ENCODE results near the gene CLEC7A.

CLEC7A gene

DNA sequence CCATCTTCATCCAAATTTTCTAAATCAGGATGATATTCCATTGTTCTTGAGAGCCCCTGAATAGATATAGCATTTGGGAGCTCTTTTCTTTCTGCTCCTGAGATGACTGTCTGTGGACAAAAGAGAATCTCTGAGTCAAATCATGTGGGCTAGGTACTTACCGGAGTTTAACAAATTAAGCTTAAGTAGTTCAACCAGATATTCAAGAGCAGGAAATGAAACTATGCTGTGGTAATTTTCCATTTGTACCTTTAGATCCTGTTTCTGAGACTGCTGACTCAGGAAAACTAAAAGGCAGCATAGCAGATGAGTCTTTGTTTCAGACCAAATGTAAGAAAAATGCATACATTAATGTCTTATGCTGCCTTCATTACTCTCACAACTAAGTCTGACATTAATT is at the start of gene CLEC7A:
Gene CLEC7A, minus strand, starts transcription at position 158 of the 400 bp plus-strand sequence. Its CDS starts 117 bp downstream, at position 41.
- DNase-seq, result no peak

DNA sequence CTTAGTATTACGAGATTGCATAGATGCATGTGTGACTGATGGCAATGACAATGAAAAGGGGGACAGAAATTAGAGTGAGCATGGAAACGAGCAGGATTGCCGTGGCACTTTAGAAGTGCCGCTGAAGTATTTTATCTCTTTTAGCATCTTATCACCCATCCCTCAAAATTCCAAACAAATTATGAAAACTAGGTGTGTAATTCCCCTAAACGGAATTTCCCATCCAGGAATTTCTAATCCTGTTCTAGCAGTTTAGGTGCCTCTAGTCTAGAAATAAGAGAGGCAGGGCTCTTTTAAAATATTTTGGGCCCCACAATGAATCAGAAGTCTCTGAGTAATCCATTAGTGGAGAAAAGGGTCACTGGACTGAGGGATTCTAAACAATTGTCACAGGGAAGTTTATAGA is 49.8 kb upstream of the CLEC7A start:
- DNase-seq, result no peak

DNA sequence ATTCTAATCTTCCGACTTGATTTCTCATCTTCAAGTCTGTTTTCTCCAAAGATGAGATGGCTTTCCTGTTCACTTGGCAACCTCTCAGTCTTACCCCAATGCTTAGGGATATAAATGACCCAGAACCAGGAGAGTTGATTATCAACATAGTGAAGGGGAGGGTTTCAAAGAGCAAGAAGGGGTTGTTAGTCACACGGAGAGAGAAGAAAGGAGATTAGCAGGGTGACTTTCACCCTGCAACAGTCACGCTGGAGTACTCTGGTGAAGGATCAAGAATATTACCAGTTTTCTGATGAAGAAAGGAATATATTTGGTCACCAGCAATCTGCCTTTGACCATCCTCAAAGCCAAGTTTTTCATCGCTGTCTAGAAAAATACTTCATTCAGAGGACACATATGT is 48.8 kb upstream of the CLEC7A start, which contains the start of gene TMEM52B:
Gene TMEM52B, plus strand, starts transcription at position 212 of the 400 bp plus-strand sequence. CDS start 543 bp downstream, outside the sequence.
- no peak for DNase-seq

DNA sequence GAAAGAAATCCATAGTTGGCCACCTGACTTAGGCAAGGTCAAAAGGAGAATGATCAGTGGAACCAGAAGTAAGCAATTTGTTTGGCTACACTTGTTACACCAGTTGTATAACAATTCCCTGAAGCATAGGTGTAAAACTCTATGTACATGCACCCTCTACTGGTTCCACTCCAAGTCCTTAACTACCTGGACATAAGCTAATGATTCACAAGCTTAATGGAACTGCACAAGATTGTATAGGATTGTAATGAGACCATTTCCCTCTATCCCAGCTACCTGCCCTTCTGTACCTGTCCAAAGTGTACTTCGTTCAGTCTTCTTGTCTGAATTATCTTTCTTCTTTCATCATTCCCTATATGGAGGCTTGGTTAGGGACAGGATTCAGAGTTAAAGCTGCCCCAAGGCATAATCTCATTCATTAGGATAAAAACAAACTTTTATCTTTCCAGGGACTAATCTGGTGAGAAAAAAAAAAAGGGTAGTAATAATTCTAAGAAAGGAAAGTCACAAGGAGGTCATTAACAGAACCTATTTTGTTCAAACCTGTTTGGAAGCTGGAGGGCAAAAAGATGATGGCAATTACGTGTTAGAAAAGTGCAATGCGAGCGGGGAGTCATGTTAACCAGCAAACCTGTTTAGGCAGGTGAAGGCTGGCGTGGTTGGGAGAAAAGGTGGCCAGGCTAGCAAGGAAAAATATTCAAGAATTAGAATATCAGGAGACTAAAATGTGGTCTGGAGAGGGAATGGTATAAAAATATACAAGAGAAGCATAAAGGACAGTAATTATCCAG is 46.0 kb upstream of the CLEC7A start:
- no peak for DNase-seq

DNA sequence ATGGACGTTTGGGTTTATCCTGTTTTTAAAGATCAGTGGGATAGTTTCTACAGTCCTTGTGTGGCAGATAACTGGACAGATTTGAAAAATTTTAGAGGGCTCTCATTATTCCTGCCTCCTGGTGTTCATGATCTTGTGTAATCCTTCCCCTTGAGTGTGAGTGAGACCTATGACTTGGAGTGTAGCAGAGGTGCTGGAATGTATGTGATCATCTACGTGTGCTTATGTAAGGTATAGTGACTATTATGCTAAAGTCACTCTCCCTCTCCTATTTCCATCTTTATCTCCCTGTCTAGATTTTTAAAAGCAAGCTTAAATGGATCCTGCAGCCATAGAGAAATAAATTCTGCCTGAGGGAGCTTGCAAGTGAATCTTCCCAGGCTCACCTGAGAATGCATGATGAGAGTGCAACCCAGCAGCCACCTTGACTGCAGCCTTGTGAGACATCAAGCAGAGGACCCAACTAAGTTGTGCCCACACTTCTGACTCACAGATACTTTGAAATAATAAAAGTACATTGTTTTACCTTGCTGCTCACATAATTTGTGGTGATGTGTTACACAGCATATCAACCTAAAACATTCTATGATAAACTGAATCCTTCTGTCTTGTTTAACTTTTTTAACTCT is 45.1 kb upstream of the CLEC7A start:
- DNase-seq, result no peak

DNA sequence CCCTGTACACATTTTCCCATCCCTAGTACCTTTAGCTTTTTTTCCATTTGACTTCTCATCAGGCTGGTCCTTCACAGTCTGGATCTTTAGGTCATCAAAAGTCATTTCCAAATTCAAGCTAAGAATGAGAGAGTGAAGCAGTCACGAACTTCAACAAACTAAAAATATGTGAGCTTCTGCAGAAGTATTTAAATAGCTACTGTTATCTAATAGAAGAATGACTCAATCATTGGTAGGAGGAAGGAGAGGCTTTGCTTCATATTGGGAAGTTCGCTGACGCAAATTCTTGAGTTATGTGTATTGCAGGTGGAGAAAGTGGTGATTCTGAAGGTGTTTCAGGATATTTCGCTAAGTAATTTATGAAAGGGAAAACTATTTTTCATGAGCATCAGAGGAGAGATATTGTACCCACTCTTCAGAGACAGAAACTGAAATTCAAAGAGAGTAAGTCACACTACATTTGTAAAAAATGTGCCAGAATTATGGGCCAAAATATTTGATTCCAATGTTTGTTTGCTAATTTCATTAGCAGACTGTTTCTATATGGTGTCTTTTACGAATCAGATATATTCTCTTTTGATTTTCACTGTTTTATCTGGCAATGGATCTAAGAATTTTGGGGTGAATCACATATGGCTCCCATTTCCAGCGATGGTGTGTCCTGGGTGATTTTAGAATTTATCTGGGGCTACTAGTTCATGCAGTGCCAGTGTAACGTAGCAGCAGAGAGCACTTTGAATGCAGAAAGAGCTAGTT is 42.2 kb upstream of the CLEC7A start, which contains the start of gene OLR1:
Gene OLR1, minus strand, starts transcription at position 160 of the 756 bp plus-strand sequence. Its CDS starts 55 bp downstream, at position 105.
- no peak for DNase-seq

DNA sequence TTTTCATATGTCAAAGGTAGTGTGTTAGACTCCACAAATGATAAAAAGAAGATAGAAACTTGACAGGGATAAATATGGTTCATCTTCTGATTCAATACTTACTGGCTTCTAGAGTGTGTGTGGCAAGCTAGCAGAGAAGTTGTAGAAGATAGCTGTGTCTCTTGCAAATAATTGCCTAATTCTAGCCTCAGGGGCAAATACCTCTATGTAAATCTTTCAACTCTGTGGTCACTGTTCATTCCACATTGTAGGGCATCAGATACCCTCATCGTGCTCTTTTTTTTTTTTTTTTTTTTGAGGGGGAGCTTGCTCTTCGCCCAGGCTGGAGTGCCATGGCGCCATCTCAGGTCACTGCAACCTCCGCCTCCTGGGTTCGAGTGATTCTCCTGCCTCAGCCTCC is 40.2 kb upstream of the CLEC7A start:
- DNase-seq, result no peak

DNA sequence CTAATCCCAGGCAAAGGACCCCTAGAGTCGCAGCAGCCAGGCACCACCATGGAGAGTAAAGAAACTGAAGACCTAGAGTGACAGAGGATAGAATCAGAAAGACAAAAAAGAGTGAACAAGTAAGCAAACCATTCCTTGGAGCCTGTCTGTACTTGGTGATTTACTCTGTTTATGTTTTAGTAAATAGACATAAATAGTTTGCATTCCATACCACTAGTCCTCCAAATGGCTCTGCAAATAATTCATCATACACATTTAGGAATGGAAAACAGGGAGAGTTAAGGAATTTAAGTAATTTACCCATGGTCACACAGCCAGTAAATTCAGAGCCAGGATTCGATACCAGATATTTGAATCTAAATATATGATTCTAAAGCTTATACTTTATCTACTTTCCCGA is 39.1 kb upstream of the CLEC7A start:
- DNase-seq, result no peak

DNA sequence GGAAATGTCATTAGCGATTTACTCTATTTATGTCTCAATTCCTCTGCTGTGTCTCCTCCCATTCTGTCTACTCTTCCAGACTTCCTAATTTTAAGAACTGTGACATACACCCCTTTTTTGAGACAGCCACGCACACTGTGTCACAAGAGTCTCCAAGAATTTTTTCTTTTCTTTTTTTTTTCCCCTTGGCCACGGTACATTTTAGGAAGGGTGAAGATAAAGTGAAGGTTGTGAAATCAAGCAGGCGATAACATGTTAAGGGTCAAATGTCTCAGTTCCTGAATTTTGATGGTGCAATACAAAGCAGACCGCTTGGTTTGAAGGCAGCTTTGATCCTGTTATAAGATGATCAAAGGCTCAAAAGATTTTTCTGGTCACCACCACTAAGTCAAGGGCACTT is 37.6 kb upstream of the CLEC7A start:
- no peak for DNase-seq

DNA sequence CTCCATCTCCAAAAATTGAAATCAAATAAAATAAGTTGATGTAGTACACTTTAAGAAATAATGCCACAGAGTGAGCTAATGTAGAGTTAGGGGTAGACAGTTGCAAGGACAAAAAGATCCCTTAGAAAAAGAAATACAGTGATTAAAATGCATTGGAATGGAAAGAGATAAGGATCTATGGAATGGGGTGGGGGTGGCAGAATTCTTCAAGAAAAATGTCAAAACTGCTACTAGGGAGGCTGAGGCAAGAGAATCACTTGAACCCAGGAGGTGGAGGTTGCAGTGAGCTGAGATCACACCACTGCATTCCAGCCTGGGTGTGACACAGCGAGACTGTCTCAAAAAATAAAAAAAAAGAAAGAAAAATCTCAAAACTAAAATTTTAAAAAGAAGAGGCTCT is 35.4 kb upstream of the CLEC7A start:
- DNase-seq, result no peak

DNA sequence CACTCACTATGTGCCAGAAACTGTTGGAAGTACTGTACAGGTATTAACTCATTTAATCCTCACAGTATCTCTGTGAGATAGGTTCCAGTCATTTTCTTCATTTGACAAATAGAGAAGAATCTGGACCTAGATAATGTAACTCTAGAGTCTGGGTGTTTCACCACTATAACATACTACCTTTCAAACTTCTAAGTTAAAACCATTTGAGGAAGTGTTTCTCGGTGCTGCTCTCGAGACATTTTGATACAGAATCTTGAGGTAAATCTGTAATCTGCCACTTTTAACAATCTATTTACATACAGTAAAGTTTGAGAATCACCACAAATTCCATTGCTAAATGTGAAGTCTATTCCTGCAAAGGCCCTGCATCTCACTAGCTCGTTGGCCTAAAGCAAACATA is 33.1 kb upstream of the CLEC7A start:
- no peak for DNase-seq

DNA sequence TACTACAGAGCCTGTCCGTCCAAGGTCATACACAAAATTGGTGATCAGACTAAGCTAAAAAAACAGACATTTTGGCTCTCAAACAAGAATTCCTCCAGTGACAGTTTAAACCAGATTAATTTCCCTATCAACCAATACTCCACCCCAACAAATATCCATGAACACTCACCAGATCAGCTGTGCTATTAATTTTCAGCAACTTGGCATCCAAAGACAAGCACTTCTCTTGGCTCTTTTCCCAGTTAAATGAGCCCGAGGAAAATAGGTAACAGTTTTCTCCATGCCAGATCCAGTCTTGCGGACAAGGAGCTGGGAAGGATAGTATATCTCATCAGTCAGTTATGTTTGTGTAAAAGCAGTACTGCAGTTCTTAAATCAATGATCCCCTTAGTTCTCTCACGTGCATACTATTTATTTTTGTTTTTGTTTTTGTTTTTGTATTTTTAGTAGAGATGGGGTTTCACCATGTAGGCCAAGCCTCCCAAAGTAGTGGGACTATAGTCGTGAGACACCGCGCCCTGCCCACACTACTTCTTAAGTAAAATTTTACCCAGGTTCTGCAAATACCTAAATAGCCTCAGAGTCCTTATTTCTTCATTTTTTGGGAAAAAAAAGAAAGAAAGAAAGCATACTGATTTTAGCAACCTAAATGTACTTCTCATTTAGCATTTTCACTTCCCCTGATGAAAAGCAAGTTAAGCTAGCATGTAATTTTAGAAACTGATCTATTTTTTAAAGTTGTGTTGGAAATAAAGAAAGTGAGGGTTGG is 30.8 kb upstream of the CLEC7A start:
- no peak for DNase-seq

DNA sequence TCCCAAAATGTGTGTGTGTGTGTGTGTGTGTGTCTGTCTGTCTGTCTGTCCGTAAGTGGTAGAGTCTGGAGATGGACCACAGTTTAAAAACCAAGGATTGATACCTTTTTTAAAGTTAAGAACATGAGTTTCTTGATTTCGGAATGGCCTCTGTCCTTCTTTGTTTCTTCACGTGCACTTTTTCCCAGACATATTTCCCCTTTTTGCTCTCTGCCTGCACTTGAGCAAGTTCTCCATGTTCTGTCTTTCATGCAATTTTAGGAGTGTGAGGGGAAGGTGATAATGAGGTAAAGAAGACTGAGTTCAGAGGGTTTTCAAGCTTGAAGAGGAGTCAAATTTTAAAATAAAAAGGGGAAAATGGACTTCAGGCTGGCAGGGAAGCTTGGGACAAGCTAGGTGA is 29.3 kb upstream of the CLEC7A start:
- DNase-seq, result no peak

DNA sequence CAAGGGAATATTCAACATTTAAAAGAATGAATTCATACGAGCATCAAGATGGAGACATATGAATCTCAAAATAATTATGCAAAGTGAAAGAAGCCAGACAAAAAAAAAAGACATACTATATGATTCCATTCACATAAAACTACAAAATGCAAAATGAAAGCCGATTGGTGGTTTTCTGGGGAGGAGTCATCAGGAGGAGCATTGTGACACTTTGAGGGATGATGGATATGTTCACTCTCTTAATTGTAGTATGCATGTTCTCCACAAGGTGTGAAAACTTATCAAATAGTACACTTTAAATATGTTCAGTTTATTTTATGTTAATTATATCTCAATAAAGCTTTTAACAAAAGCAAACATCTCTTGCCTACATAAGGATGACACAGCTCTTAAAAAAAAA is 28.4 kb upstream of the CLEC7A start:
- DNase-seq, result no peak

DNA sequence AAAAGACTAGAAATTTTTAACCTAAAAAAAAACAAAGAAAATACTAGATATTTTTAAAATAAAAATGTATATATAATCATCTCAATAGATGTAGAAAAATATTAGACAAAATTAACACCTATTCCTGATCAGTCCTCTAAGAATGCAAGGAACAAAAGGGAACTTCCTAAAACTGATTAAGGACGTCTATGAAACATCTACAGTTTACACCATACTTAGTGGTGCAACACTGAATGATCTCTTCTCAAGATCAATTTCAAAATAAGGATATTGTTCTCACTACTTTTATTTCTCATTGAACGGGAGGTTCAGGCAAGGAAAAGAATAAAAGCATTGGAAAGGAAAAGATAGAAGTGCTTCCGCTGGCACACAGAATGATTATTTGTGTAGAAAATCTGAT is 26.0 kb upstream of the CLEC7A start:
- DNase-seq, result no peak

DNA sequence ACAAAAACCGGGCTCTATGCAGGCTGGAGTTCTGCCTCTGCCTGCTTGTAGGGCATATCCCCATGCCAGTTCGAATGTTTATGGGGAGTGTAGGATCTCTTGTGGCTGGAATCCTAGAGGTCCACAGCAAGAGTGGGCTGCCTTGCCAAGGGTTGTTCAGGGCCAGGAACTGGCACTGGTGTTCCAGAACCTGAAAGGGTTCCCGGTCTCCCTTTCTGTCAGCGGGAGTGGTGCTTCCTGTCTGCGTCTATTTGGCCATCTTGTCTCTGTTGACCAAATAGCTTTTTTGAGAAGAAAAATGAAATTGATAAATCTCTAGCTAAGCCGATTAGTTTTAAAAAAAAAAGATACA is 24.1 kb upstream of the CLEC7A start:
- no peak for DNase-seq

DNA sequence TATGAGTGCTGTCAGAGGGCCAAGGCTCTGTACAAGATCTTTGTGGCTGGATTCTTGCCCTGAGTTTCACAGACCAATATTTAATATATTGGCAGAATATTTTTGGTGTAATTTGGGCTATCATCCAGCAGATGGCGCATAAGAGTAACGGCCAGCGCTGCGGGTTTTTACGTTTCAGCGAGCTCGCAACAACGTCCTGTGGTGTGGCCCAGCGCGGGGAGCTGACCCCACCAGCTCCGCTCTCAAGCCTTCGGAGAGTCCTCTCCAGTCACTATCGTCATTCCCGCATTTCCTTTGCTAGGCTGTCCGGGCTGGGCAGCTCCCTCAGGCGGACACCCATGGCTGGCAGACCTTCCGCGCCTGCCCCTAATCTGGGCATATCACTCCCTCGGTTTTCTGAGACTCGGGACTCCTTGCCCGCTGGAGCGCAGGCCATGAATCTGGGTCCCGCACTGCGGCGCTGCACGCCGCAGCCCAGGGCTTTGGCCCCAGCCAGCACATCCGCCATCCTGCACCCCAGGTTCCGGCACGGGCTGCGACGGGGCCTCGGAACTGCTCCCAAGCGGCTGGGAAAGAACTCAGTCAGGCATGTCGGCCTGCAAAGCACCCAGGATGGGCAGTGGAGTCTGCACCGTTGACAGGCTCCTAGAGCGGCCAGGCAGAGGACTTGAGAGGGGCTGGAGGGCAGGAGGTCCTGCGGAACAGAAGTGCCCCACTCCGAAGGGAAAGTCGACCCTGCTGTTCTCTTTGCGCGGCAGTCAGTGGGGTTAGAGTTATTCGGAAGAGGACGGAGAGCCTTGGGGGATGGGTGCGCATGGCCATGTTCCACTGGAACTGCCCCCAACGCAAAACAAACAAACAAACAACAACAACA is 23.5 kb upstream of the CLEC7A start:
- DNase-seq, result peak; percentile 15

DNA sequence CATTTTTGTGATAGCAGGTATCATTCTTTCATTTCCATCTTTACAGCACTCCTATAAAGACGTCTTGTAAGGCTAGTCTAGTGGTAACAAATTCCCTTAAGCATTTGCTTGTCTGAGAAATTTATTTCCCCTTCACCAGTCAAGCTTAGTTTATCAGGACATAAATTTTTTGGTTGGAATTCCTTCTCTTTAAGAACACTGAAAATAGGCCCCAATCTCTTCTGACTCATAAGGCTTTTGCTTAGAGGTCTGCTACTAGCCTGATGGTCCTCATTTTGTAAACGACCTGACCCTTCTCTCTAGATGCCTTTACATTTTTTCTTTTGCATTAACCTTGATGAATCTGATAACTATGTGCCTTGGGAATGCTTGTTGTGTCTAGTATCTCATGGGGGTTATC is 21.6 kb upstream of the CLEC7A start:
- no peak for DNase-seq

DNA sequence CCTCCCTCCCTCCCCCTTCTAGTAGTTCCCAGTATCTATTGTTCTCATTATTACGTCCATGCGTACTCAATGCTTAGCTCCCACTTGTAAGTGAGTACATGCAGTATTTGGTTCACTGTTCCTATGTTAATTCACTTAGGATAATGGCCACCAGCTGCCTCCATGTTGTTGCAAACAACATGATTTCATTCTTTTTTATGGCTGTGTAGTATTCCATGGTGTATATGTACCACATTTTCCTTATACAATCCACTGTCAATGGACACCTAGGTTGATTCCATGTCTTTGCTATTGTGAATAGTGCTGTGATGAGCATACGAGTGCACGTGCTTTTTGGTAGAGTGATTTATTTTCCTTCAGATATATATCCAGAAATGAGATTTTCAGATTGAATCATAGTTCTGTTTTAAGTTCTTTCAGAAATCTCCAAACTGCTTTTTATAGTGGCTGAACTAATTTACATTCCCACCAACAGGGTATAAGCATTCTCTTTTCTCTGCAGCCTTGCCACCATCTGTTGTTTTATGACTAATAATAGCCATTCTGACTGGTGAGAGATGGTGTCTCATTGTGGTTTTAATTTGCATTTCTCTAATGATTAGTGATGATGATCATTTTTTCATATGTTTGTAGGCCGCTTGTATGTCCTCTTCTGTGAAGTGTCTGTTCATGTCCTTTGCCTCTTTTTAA is 17.9 kb upstream of the CLEC7A start:
- no peak for DNase-seq

DNA sequence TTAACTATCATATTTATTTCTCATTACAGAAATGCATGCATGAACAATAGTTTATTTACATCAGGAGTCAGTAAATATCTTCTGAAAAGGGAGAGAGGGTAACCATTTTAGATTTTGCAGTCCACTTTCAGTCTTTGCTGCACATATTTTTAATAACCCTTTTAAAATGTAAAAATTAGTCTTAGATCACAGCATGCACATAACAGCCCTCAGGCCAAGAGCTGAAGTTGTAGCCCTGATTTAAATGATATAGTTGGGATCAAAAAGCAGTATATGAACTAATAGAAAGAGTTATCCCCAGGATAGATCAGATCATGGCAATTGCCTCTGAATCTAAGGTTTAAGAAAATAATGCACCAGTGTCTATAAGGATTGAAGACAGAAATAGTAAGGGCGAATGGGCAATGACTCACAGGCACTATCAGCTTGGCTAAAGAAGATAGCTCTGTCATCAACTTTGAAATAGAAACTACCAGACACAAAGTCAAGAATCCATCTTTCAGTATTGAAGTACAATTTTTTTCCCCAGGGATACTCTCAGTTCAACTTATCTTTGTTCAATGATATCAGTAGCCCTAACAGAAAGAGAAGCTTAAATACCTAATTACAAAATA is 13.1 kb upstream of the CLEC7A start:
- no peak for DNase-seq

DNA sequence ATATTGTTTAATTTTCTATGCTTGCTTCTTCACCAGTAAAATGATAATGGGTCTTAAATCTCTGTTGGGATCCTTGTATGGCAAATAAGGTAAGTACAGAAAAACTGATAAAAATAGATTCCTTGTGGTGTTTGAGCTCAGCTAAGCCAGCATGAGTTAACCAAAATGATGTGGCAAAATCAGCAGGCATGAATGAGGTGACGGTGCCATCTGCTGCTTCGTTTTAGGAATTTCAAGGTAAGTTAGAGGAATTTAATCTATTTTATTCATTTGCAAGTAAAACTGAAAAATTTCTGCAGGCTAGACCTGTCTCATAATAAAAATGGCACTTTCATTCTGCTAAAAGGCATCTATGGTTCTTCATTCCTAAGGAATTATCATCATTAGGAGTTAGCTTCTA is 10.0 kb upstream of the CLEC7A start:
- DNase-seq, result no peak

Data from NCI-H2029 treated with DMSO at 0.1 percent for 48 hours (cell line).